HepG2 (cell line): Measurements from ENCODE around the gene SCAF4. TPM values are rescaled to one million over a fixed set of nuclear protein-coding genes. Genes with fewer than 3 reads are reported as not detected.
A peak's percentile ranks its signal among the peaks of the same experiment; 100 is the strongest.

Source experiments
- ATM ChIP-seq: fragments of 450-650 bp; IDR thresholded peaks from 2 replicates; pipeline ENCODE4 v1.7.1; 2017; ENCODE audit warnings: mild to moderate bottlenecking, borderline replicate concordance
- GTF2F1 ChIP-seq: fragments of 150-350 bp; IDR thresholded peaks from 2 replicates; pipeline ENCODE4 v1.6.1; 2014; ENCODE audit warnings: low read length
- MAZ ChIP-seq, 2 experiments: sonication (generic) in 1 of 2; formaldehyde crosslinking in 1 of 2; IDR thresholded peaks; 2 replicates each; pipeline versions ENCODE4 v1.5.0 to v1.6.1; 2012 to 2020; ENCODE audit warnings: low read depth in 2 of 2, mild to moderate bottlenecking in 2 of 2, borderline replicate concordance in 1 of 2, improper control_type of control experiment in 1 of 2, low read length in 1 of 2, missing genetic modification reagents in 1 of 2, moderate library complexity in 1 of 2
- NAIF1 ChIP-seq: sonication (generic); formaldehyde crosslinking; IDR thresholded peaks from 2 replicates; pipeline ENCODE4 v1.5.0; 2020; ENCODE audit warnings: mild to moderate bottlenecking, missing genetic modification reagents, borderline replicate concordance
- SP4 ChIP-seq: sonication (generic); formaldehyde crosslinking; IDR thresholded peaks from 2 replicates; pipeline ENCODE4 v1.8.1; 2023; ENCODE audit warnings: mild to moderate bottlenecking, missing genetic modification reagents
- SRY ChIP-seq: sonication (generic); formaldehyde crosslinking; IDR thresholded peaks from 2 replicates; pipeline ENCODE4 v1.8.0; 2022; ENCODE audit warnings: mild to moderate bottlenecking, missing genetic modification reagents
- SSRP1 ChIP-seq: IDR thresholded peaks from 2 replicates; pipeline ENCODE4 v1.6.1; 2016; ENCODE audit warnings: control low read depth
- TOE1 ChIP-seq: sonication (generic); formaldehyde crosslinking; IDR thresholded peaks from 2 replicates; pipeline ENCODE4 v1.4.0; 2020; ENCODE audit warnings: mild to moderate bottlenecking, missing genetic modification reagents
- TRIM24 ChIP-seq: sonication (generic); formaldehyde crosslinking; IDR thresholded peaks from 2 replicates; pipeline ENCODE4 v1.8.0; 2022; ENCODE audit warnings: mild to moderate bottlenecking, missing genetic modification reagents
- ZBTB3 ChIP-seq: sonication (generic); formaldehyde crosslinking; IDR thresholded peaks from 2 replicates; pipeline ENCODE4 v1.4.0; 2020; ENCODE audit warnings: low read depth, mild to moderate bottlenecking, moderate library complexity, missing genetic modification reagents, borderline replicate concordance
- ZBTB7B ChIP-seq: sonication (generic); formaldehyde crosslinking; IDR thresholded peaks from 2 replicates; pipeline ENCODE4 v1.4.0; 2020; ENCODE audit warnings: missing genetic modification reagents
- ZIK1 ChIP-seq: sonication (generic); formaldehyde crosslinking; IDR thresholded peaks from 2 replicates; pipeline ENCODE4 v1.5.0; 2020; ENCODE audit warnings: mild to moderate bottlenecking, low read depth, missing genetic modification reagents, borderline replicate concordance
- ZKSCAN5 ChIP-seq: sonication (generic); formaldehyde crosslinking; IDR thresholded peaks from 2 replicates; pipeline ENCODE4 v1.5.1; 2020; ENCODE audit warnings: mild to moderate bottlenecking, missing genetic modification reagents
- ZNF317 ChIP-seq: sonication (generic); formaldehyde crosslinking; IDR thresholded peaks from 2 replicates; pipeline ENCODE4 v1.5.0; 2020; ENCODE audit warnings: mild to moderate bottlenecking, missing genetic modification reagents
- ZNF431 ChIP-seq: sonication (generic); formaldehyde crosslinking; IDR thresholded peaks from 2 replicates; pipeline ENCODE4 v1.9.0; 2022; ENCODE audit warnings: missing genetic modification reagents, low read depth, mild to moderate bottlenecking, borderline replicate concordance
- ZSCAN30 ChIP-seq: sonication (generic); formaldehyde crosslinking; IDR thresholded peaks from 2 replicates; pipeline ENCODE4 v1.5.0; 2020; ENCODE audit warnings: mild to moderate bottlenecking, missing genetic modification reagents
- polyA plus RNA-seq, 8 experiments: library from polyadenylated mRNA; depleted of rRNA in 3 of 8; stranded (reverse) in 7 of 8; unstranded in 1 of 8; fragments of >200 nt; fragmentation: Illumina TruSeq in 4 of 8; extraction: Trizol in 4 of 8; gene quantifications; 2 replicates each; pipeline versions ENCODE4 v1.2.1 to v1.2.3, GENCODE V29; 2011 to 2016; ENCODE audit warnings: low read depth in 4 of 8, missing spikeins in 1 of 8, mixed read lengths in 1 of 8; ENCODE audit not compliant: insufficient read depth in 1 of 8
- total RNA-seq, 5 experiments: library from RNA; depleted of rRNA; stranded (reverse); fragments of >200 nt; fragmentation: Illumina TruSeq; extraction: Trizol; gene quantifications; 2 replicates each; pipeline ENCODE4 v1.2.3, GENCODE V29; 2016; ENCODE audit warnings: low read depth in 1 of 5
- TF ChIP-seq, protein P1 (sequence below): IDR thresholded peaks from 2 replicates; pipeline ENCODE4 v1.6.1; 2012; ENCODE audit warnings: low read length, improper control_type of control experiment
- TF ChIP-seq, protein P2 (sequence below): sonication (generic); formaldehyde crosslinking; conservative IDR thresholded peaks from 2 replicates; pipeline ENCODE4 v1.4.0; 2020; ENCODE audit warnings: mild to moderate bottlenecking, missing genetic modification reagents, moderate library complexity
- TF ChIP-seq, protein P3 (sequence below): IDR thresholded peaks from 2 replicates; pipeline ENCODE4 v1.6.1; 2016; ENCODE audit warnings: missing compliant biosample characterization, missing genetic modification reagents, borderline replicate concordance

Gene SCAF4
- total and polyA plus RNA-seq, 2 of the 13 experiments (the other 11 are each of a cell fraction or from before 2014, with no cell fraction given): 9.1 to 11.5 TPM

DNA sequence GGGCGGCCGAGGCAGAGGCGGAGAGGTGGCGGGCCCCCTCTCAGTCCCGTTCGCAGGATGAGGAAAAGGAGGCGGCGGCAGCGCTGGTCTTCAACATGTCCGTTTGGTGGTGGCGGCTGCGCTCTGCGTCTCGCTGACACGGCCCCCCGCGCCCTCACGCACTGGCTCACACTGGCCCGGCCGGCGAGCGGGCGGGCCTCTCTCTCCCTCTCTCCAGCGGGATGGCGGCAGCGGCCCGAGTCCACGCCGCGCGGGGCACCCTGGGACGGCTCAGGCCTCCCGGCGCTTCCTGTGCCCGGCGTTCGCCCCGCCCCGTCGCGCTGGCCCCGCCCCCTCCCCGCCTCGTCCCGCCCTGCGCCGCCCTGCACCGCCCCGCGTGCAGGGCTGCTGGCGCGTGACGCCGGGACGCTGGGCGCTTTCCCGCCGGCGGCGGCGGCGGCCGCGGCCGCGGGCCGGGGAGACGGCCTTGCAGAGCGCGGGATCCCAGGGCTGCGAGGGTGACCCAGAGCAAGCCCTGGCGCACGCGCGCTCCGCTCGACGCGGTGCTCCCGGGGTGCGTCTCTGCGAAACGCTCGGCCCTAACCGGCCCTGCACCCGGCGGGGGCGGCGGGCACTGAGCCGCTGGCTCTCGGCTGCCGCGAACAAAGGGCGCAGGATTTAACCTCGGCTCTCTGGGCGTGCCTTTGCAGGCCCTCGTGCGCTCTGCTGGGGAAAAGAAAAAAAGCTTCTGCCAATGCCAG lies at the start of gene SCAF4 (continued):
- TF ChIP-seq, protein P1, sequence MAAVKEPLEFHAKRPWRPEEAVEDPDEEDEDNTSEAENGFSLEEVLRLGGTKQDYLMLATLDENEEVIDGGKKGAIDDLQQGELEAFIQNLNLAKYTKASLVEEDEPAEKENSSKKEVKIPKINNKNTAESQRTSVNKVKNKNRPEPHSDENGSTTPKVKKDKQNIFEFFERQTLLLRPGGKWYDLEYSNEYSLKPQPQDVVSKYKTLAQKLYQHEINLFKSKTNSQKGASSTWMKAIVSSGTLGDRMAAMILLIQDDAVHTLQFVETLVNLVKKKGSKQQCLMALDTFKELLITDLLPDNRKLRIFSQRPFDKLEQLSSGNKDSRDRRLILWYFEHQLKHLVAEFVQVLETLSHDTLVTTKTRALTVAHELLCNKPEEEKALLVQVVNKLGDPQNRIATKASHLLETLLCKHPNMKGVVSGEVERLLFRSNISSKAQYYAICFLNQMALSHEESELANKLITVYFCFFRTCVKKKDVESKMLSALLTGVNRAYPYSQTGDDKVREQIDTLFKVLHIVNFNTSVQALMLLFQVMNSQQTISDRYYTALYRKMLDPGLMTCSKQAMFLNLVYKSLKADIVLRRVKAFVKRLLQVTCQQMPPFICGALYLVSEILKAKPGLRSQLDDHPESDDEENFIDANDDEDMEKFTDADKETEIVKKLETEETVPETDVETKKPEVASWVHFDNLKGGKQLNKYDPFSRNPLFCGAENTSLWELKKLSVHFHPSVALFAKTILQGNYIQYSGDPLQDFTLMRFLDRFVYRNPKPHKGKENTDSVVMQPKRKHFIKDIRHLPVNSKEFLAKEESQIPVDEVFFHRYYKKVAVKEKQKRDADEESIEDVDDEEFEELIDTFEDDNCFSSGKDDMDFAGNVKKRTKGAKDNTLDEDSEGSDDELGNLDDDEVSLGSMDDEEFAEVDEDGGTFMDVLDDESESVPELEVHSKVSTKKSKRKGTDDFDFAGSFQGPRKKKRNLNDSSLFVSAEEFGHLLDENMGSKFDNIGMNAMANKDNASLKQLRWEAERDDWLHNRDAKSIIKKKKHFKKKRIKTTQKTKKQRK: no peak
- TF ChIP-seq ZNF431 (CRISPR knock-in tag) (peak; percentile 19; the same call in 1 of the 2 replicates), ZIK1 (peak; percentile 88), SSRP1 (CRISPR knock-in tag) (no peak), ZSCAN30 (CRISPR knock-in tag) (no peak), TRIM24 (CRISPR knock-in tag) (no peak), ZNF317 (CRISPR knock-in tag) (no peak), ZBTB3 (CRISPR knock-in tag) (no peak), SP4 (peak; percentile 49; the same call in 1 of the 2 replicates), ATM (no peak), ZBTB7B (CRISPR knock-in tag) (0 out of 2 replicates have a peak, but pooled peaks have one; percentile 20), SRY (CRISPR knock-in tag) (no peak), GTF2F1 (no peak), NAIF1 (CRISPR knock-in tag) (no peak), ZKSCAN5 (CRISPR knock-in tag) (no peak), MAZ (IDR thresholded peaks at IDR 0.05; ENCODE audit: borderline replicate concordance, low read depth, low read length) (peak; percentile 39; the same call in 1 of the 2 replicates), MAZ (CRISPR knock-in tag; IDR thresholded peaks at IDR 0.05; ENCODE audit: low read depth) (peak; percentile 77), TOE1 (CRISPR knock-in tag) (no peak; the same call in 1 of the 2 replicates)
- TF ChIP-seq, protein P2, sequence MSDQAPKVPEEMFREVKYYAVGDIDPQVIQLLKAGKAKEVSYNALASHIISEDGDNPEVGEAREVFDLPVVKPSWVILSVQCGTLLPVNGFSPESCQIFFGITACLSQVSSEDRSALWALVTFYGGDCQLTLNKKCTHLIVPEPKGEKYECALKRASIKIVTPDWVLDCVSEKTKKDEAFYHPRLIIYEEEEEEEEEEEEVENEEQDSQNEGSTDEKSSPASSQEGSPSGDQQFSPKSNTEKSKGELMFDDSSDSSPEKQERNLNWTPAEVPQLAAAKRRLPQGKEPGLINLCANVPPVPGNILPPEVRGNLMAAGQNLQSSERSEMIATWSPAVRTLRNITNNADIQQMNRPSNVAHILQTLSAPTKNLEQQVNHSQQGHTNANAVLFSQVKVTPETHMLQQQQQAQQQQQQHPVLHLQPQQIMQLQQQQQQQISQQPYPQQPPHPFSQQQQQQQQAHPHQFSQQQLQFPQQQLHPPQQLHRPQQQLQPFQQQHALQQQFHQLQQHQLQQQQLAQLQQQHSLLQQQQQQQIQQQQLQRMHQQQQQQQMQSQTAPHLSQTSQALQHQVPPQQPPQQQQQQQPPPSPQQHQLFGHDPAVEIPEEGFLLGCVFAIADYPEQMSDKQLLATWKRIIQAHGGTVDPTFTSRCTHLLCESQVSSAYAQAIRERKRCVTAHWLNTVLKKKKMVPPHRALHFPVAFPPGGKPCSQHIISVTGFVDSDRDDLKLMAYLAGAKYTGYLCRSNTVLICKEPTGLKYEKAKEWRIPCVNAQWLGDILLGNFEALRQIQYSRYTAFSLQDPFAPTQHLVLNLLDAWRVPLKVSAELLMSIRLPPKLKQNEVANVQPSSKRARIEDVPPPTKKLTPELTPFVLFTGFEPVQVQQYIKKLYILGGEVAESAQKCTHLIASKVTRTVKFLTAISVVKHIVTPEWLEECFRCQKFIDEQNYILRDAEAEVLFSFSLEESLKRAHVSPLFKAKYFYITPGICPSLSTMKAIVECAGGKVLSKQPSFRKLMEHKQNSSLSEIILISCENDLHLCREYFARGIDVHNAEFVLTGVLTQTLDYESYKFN (CRISPR knock-in tag): 0 out of 2 replicates have a peak, but pooled peaks have one; percentile 5
- TF ChIP-seq, protein P3, sequence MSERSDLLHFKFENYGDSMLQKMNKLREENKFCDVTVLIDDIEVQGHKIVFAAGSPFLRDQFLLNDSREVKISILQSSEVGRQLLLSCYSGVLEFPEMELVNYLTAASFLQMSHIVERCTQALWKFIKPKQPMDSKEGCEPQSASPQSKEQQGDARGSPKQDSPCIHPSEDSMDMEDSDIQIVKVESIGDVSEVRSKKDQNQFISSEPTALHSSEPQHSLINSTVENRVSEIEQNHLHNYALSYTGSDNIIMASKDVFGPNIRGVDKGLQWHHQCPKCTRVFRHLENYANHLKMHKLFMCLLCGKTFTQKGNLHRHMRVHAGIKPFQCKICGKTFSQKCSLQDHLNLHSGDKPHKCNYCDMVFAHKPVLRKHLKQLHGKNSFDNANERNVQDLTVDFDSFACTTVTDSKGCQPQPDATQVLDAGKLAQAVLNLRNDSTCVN (CRISPR knock-in tag): no peak
